Activated T-cell treated with anti-CD3 and anti-CD28 coated beads for 4 hours (primary cell): ENCODE measurements around the gene SNED1.

Experiments
- DNase-seq: peaks from one replicate; pipeline ENCODE4 v3.0.0-alpha.2; 2020

The SNED1 gene

DNA sequence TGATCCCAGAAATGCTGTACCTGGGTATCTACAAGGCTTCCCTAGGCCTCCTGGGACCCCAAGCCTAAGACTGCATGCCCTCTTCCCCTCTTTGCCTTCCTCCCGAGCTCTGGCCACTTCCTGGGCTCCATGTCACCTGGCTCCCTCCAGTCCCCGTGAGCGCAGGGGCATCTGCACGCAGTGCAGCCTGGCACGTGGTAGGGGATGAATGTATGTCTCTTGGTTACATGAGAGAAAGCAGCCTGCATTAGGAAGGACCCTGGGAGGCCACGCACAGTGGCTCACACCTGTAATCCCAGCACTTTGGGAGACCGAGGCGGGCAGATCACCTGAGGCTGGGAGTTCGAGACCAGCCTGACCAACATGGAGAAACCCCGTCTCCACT, 135.0 kb downstream of the SNED1 start:
- no peak for DNase-seq

DNA sequence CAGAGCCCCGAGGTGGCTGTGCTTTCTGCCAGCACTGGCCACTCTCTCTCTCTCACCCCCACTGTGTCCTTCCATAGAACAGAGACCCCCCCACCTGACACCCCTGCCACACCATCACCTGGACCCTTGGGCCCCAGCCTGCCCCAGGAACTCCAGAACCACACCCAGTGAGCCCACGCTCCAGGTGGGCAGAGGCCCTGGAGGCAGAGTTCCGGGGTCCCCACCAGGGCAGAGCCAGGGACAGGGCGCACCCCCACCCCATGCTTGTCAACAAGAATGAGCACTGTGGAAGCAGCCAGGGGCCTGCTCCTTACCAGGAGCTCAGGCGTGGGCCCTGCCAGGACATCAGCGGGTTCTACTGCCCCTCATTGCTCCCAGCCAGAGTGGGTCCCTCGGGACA, 136.3 kb downstream of the SNED1 start:
- DNase-seq = no peak

GRCh38 chr2:241135737-241136136, 137.3 kb downstream of the SNED1 start:
- no peak for DNase-seq

DNA sequence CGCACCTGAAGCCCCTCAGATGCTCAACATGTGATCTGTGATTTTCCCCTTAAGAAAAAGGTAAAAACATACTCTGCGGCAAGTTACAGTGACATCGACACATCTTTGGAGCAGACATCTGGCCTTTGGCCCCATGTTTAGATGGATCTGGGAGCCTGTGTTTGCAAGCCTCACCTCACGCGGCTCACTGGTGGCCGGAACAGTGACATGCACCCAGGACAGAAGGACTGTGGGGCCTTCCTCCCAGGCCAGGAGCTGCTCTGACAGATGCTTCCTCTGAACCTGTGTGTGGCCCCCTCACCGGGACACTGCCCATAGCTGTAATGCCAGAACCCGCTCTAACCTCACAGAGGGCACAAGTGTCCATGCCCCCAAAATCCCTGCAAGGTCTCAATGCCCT, 137.8 kb downstream of the SNED1 start:
- no peak for DNase-seq

GRCh38 chr2:241136661-241137260, 138.3 kb downstream of the SNED1 start:
- no peak for DNase-seq

GRCh38 chr2:241137276-241138190, 139.1 kb downstream of the SNED1 start:
- no peak for DNase-seq

DNA sequence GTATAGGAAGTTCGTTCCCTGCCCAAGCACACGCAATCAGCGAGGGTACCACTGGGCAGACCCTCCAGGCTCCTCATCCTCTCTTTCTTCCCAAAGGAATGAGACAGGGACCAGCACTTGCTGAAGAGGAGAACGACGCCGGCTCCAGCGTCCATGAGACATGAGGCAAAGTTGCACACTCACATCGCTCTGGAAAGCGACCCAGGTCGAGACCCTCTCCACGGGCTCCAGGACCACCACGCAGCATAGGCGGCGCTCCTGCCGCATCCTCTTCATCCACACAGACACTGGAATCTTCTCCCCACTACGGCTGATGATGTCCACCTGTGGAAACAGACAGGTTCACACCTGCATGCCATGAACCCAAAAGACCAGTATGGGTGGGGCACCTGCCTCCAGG, 140.1 kb downstream of the SNED1 start:
- no peak for DNase-seq

GRCh38 chr2:241139531-241140444, 141.4 kb downstream of the SNED1 start:
- no peak for DNase-seq

DNA sequence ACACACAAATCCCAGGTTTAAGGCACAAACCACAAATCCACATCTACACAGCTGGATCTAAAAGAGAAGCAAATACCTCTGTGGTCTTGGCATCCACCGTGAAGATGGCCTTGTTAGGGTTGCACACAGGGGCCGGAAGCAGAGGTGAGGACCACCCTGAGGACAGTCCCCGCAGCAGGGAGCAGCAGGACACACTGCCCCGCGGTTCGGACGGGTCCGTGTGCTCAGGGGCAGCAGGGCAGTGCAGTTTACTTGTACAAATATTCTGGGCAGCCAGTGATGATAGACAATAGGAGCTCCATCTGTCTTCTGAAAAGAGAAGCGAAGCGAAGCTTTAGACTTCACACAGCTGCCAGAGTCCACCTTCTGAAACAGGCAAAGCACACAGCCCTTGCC, 142.0 kb downstream of the SNED1 start:
- no peak for DNase-seq

GRCh38 chr2:241141214-241141770, 142.9 kb downstream of the SNED1 start:
- DNase-seq = no peak

GRCh38 chr2:241142063-241142462, 143.6 kb downstream of the SNED1 start:
- no peak for DNase-seq

GRCh38 chr2:241142593-241142992, 144.2 kb downstream of the SNED1 start:
- no peak for DNase-seq
